Upper lobe of left lung (tissue), 6 donors: ENCODE measurements around the gene LIAS. TPM values are rescaled to one million over a fixed set of nuclear protein-coding genes. Genes with fewer than 3 reads are reported as not detected.
"Not testable (repeated sequence)": the region's sequence is repeated elsewhere in the genome, so short reads cannot be mapped to it uniquely, and the experiment has no call there.

Experiments
- ATAC-seq, 2 donors: fragments of 200-7000 bp; cut with Tn5 transposase; one replicate each; pipeline ENCODE4 v1.9.1; 2022; ENCODE audit warnings: mild to moderate bottlenecking in 2 of 2, moderate library complexity in 2 of 2; ENCODE audit not compliant: low FRiP score in 2 of 2
- DNase-seq, 2 donors: peaks; one replicate each; pipeline ENCODE4 v3.0.0-alpha.2; 2019 to 2020
- H3K27ac ChIP-seq, 4 donors: fragments of 200-600 bp; sonication (generic); one replicate each; pipeline ENCODE4 v1.5.1; 2016 to 2019
- H3K27me3 ChIP-seq, 4 donors: fragments of 200-600 bp; sonication (generic); one replicate each; pipeline ENCODE4 v1.5.1; 2017 to 2019
- H3K36me3 ChIP-seq, 4 donors: fragments of 200-600 bp; sonication (generic); one replicate each; pipeline ENCODE4 v1.5.1; 2016 to 2019
- H3K4me1 ChIP-seq, 4 donors: fragments of 200-600 bp; sonication (generic); one replicate each; pipeline ENCODE4 v1.5.1; 2018 to 2019
- H3K4me3 ChIP-seq, 4 donors: fragments of 200-600 bp; sonication (generic); one replicate each; pipeline ENCODE4 v1.5.1; 2017 to 2019; ENCODE audit warnings: mild to moderate bottlenecking in 2 of 4, moderate library complexity in 1 of 4
- H3K9me3 ChIP-seq, 4 donors: fragments of 200-600 bp; sonication (generic); one replicate each; pipeline ENCODE4 v1.5.1; 2018 to 2019
- EP300 ChIP-seq, 4 donors: sonication (generic); formaldehyde crosslinking; IDR thresholded peaks; one replicate each; pipeline ENCODE4 v1.5.1; 2017; ENCODE audit warnings: antibody characterized with exemption in 4 of 4, control low read depth in 2 of 4
- POLR2A ChIP-seq, 4 donors: fragments of 450-650 bp; IDR thresholded peaks; one replicate each; pipeline ENCODE4 v1.5.1; 2016 to 2017; ENCODE audit warnings: antibody characterized with exemption in 4 of 4, mild to moderate bottlenecking in 2 of 4
- POLR2AphosphoS5 ChIP-seq, 2 donors: sonication (generic); formaldehyde crosslinking; IDR thresholded peaks; one replicate each; pipeline ENCODE4 v1.5.1; 2017; ENCODE audit warnings: antibody characterized with exemption in 2 of 2
- WGBS, 2 donors: methylation state at CpG; one replicate each; pipeline ENCODE4 v1.1.5; 2017 to 2018; 5-methylcytosine and 5-hydroxymethylcytosine counted together
- total RNA-seq, 6 donors: library from RNA; depleted of rRNA in 4 of 6; stranded (reverse); fragments of >200 nt in 4 of 6; gene quantifications; one replicate each; pipeline versions ENCODE4 v1.1.0 to v1.2.1, GENCODE V29; 2016 to 2021
- TF ChIP-seq, protein P1 (sequence below), 6 experiments: fragments of 450-650 bp in 4 of 6; fragments of 200-600 bp in 2 of 6; sonication (generic) in 2 of 6; IDR thresholded peaks; one replicate each; pipeline ENCODE4 v1.5.1; 2016 to 2019; ENCODE audit warnings: antibody characterized with exemption in 6 of 6
- donor health status: DM: no; HTN: no; CAD: no; lungs with moderate emphysema.
- donor health status: DM: no; HTN: yes; CAD: no; lungs with severe emphysema.

LIAS gene
- 10 to 100 TPM in 3 of 6 donors, 1 to 10 TPM in 3; 4.9 to 23.0 (median 10.8) TPM for total RNA-seq

DNA sequence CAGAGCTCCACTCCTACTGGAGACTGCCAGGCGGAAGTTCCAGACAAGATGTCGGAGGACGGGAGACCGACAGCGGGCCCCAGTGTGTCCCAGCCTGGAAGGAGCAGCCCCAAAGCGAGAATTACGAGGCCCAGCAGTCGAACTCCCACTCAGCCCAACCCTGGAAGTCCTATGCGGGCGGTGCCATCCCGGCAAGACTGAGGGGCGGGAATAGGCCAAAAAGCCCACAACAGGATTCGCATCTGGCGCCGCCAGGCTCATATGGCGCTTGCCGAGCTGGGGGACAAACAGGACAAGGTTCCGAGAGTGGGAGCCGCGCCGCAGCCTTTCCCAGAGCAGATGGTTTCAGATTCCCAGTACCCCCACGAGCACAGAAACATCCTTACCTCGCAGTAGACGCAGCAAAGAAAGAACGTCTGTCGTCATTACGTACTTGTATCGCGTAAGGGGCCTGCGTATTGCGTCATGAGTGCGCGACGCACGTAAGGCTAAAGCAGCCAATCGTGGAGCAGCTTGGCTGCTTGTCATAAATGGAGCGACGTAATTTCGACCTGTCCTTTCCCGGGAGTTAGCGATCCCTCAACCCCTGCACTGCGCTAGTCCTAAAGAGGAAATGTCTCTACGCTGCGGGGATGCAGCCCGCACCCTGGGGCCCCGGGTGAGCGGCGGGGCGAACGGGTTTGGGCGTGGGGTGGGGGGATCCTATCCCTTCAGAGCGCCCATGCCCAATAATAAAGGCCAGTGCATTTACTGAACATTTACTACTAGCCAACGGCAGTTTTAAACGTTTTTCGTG lies at the start of gene LIAS, which contains the start of gene RPL9:
TSS of gene LIAS (plus strand) at position 552 of the 796 bp plus-strand sequence. CDS start at position 614, 62 bp downstream.
TSS of gene RPL9 (minus strand) at position 418 of the 796 bp plus-strand sequence. CDS start 483 bp downstream, outside the sequence.
- H3K4me3 ChIP-seq, result peak within 1 kb of the TSS; percentile 72 to 95 (median 82)
- no peaks in the 10 kb centered on the region for H3K9me3 ChIP-seq
- DNase-seq (peak; percentile 89 to 92), ATAC-seq (peak; percentile 97 to 98)
- WGBS, 2 donors, result 0 to 1% methylated on average over 26 to 55 of the region's 55 CpGs
- peaks cover 28 to 62% (median 41%) of the 10 kb centered on the region in 4 donors for H3K36me3 ChIP-seq
- H3K27ac ChIP-seq, result peak within 1 kb of the TSS; percentile 90 to 97 (median 94)
- peak in 1 of 4 donors; percentile 41 for TF ChIP-seq EP300 (IDR thresholded peaks at IDR 0.05)
- peak; percentile 99 to 100 for TF ChIP-seq POLR2AphosphoS5 (IDR thresholded peaks at IDR 0.05)
- TF ChIP-seq POLR2A (IDR thresholded peaks at IDR 0.05), result peak; percentile 56 to 98 (median 95)
- TF ChIP-seq, protein P1, sequence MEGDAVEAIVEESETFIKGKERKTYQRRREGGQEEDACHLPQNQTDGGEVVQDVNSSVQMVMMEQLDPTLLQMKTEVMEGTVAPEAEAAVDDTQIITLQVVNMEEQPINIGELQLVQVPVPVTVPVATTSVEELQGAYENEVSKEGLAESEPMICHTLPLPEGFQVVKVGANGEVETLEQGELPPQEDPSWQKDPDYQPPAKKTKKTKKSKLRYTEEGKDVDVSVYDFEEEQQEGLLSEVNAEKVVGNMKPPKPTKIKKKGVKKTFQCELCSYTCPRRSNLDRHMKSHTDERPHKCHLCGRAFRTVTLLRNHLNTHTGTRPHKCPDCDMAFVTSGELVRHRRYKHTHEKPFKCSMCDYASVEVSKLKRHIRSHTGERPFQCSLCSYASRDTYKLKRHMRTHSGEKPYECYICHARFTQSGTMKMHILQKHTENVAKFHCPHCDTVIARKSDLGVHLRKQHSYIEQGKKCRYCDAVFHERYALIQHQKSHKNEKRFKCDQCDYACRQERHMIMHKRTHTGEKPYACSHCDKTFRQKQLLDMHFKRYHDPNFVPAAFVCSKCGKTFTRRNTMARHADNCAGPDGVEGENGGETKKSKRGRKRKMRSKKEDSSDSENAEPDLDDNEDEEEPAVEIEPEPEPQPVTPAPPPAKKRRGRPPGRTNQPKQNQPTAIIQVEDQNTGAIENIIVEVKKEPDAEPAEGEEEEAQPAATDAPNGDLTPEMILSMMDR (IDR thresholded peaks at IDR 0.05), result peak in 2 of 6 experiments; percentile 5 to 13
- H3K4me1 ChIP-seq, result peaks cover 25 to 40% (median 33%) of the 10 kb centered on the region in 4 donors
- no peaks in the 10 kb centered on the region for H3K27me3 ChIP-seq

DNA sequence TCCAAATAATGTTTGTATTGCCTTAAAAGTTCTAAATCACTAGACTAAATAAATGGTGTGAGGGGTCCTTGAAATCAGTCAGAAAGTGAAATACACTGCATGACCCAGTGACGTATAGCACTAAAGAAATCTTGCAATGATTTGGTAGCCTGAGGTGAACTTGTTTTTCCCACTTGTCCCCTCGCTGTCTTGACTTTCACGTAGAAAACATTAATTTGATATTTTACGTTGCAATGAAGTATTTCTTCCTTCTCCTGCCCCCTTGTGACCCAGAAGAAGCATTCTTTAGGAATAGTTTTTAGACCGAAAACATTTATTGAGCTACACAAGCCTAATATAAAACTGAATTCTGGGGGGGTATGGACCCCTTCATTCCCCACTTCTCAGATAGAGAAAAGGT lies 48.4 kb upstream of the LIAS start:
- 43 to 45% methylated on average over 5 of the region's 5 CpGs for WGBS, 2 donors
- Histone ChIP-seq H3K36me3 (no peaks in the 10 kb centered on the region), H3K9me3 (no peaks in the 10 kb centered on the region), H3K4me1 (no peaks in the 10 kb centered on the region), H3K27ac (no peak overlapping the region), H3K27me3 (no peaks in the 10 kb centered on the region), H3K4me3 (no peak overlapping the region)
- TF ChIP-seq, protein P1 (IDR thresholded peaks at IDR 0.05), result no peak
- TF ChIP-seq POLR2A (IDR thresholded peaks at IDR 0.05) (no peak), POLR2AphosphoS5 (IDR thresholded peaks at IDR 0.05) (no peak), EP300 (IDR thresholded peaks at IDR 0.05) (no peak)
- ATAC-seq (no peak), DNase-seq (no peak)

DNA sequence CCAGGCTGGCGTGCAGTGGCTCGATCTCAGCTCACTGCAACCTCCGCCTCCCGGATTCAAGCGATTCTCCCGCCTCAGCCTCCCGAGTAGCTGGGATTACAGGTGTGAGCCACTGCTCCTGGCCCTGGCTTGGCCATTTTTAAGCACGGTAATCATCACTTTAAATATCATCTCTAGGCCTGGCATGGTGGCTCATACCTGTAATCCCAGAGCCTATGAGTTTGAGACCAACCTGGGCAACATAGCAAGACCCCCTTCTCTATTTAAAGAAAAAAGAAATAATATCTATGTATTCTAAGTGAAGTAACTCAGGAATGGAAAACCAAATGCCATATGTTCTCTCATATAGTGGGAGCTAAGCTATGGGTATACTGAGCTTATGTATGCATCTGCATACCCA lies 47.3 kb upstream of the LIAS start:
- ATAC-seq, H3K9me3 ChIP-seq, H3K4me1 ChIP-seq, H3K27ac ChIP-seq, H3K4me3 ChIP-seq, H3K36me3 ChIP-seq, DNase-seq, H3K27me3 ChIP-seq: not testable (repeated sequence)
- WGBS, 2 donors, result 88 to 99% methylated on average over 8 of the region's 8 CpGs

DNA sequence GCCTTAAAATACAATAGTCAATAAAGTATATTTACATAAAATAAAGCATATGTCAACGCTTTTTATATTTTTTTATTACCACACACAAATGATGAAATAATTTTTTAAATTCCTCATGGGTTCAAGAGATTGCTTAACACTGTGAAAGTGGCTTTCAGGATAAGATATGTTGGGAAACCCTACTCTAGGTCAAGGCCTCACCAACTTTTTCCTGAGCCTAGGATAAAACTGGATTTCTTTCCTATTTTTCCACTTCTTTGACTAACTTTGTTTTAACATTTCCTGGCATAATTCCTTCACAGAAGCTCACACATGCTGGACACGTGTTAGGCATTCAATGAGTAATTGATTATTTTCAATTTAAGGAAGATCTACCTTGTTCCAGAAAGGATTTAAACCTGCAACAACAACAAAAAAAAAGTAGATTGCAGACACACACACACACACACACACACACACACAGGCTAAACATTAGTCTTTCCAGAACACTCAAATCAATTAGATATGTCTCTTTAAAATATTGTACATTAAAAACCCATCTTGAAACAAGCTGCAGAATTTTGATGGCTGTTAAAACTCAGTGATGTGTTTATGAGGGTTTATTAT lies 43.1 kb upstream of the LIAS start:
- no peak for ATAC-seq
- Histone ChIP-seq H3K36me3 (no peaks in the 10 kb centered on the region), H3K4me3 (no peak overlapping the region), H3K27ac (no peak overlapping the region), H3K27me3 (no peaks in the 10 kb centered on the region), H3K4me1 (no peaks in the 10 kb centered on the region), H3K9me3 (no peaks in the 10 kb centered on the region)
- TF ChIP-seq EP300 (IDR thresholded peaks at IDR 0.05) (no peak), POLR2AphosphoS5 (IDR thresholded peaks at IDR 0.05) (no peak), POLR2A (IDR thresholded peaks at IDR 0.05) (no peak)
- TF ChIP-seq, protein P1 (IDR thresholded peaks at IDR 0.05), result no peak
- WGBS, 2 donors, result 38 to 41% methylated on average over 2 of the region's 2 CpGs
- DNase-seq, result no peak

DNA sequence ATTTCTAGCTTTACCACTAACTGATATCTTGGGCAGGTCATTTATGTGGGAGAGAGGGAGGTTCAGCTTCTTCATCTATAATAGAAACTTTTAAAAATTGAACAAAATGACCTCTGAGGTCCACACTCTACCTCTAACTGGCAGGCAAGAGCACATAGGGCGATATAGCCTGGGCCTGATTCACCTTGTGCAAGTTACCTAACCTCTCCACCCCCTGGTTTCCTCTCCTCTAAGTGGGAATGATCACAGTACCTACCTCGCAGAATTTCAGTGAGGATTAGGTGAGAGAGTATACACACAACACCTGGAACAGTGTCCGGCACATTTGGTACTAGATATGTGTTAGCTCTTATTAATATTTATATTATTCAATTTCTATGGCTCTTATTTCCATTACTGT lies 36.6 kb upstream of the LIAS start:
- ATAC-seq (no peak), DNase-seq (no peak)
- no peak for TF ChIP-seq POLR2A (IDR thresholded peaks at IDR 0.05)
- TF ChIP-seq, protein P1 (IDR thresholded peaks at IDR 0.05), result no peak
- no peak for TF ChIP-seq EP300 (IDR thresholded peaks at IDR 0.05)
- Histone ChIP-seq H3K4me3 (no peak overlapping the region), H3K36me3 (no peaks in the 10 kb centered on the region), H3K27ac (no peak overlapping the region), H3K27me3 (no peaks in the 10 kb centered on the region), H3K4me1 (no peaks in the 10 kb centered on the region), H3K9me3 (no peaks in the 10 kb centered on the region)
- WGBS, 2 donors, result 87% methylated on average over 3 of the region's 3 CpGs

DNA sequence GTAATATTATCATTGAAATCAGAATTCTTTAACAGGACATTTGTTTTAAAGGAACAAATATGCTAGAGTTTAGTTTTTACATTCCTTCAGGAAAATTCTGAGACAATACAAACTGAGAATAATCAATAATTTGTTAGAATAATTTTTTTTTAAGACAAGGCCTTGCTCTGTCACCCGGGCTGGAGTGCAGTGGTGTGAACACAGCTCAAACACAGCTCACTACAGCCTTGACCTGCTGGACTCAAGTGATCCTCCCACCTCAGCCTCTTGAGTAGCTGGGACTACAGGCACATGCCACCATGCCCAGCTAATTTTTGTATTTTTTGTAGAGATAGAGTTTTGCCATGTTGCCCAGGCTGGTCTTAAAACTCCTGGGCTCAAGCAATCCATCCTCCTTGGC lies 33.6 kb upstream of the LIAS start:
- H3K27me3 ChIP-seq, H3K9me3 ChIP-seq, ATAC-seq, H3K27ac ChIP-seq, DNase-seq, H3K4me3 ChIP-seq, H3K36me3 ChIP-seq, H3K4me1 ChIP-seq: not testable (repeated sequence)
- 77 to 93% methylated on average over 1 of the region's 1 CpG for WGBS, 2 donors
